Measurements from ENCODE around the gene UNC13A. TPM values are rescaled to one million over a fixed set of nuclear protein-coding genes. Genes with fewer than 3 reads are reported as not detected.

The UNC13A gene
- total RNA-seq, 1 experiment from 2014 or later = 0.21 TPM

DNA sequence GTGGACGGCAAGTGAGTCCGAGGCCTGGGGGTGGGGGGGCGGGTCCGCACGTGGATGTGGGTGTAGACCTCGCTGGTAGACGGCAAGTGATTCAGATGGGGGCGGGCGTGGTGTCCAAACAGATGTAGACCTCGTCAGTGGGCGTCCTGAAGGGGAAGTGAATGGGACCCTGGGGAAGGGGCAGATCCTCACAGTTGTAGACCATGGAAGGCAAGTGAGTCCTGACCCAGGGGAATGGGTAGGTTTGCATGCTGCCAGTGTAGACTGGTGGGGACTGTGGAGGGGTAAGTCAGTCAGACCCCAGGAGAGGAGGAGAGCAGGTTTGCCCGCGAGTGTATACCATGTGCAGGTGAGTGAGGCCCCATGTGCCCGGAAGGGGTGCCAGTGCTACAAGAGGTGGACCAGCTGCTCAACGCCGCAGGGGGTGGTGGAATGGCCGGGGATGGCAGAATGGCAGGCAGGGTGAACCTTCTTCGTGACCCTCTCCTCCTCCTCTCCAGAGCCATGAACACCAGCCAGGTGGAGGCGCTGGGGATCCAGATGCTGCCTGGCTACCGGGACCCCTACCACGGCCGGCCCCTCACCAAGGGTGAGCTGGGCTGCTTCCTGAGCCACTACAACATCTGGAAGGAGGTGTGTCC lies 110.6 kb downstream of the UNC13A start:
- no peak for TF ChIP-seq CTCF (IDR thresholded peaks at IDR 0.05; ENCODE audit: unreplicated experiment)
- intact Hi-C loops (cut with micrococcal nuclease) = loop anchor here (10.0 kb wide), 1 partner anchor 187 kb away; no protein-coding TSS in a partner anchor
- Mint-ChIP-seq H3K27me3 (ENCODE audit: insufficient read depth, unreplicated experiment) (no peaks in the 10 kb centered on the region), H3K27ac (ENCODE audit: low read depth, unreplicated experiment) (no peak overlapping the region), H3K4me1 (ENCODE audit: insufficient read depth, unreplicated experiment) (peaks cover 11% of the 10 kb centered on the region), H3K9me3 (ENCODE audit: unreplicated experiment) (no peaks in the 10 kb centered on the region), H3K4me3 (ENCODE audit: unreplicated experiment) (no peak overlapping the region), H3K36me3 (ENCODE audit: insufficient read depth, unreplicated experiment) (peaks cover 76% of the 10 kb centered on the region)
- no peak for DNase-seq (ENCODE audit: unreplicated experiment)
- ChIA-PET CTCF (no interaction called here), POLR2A (no interaction called here)
- BruUV-seq (replicated peaks) = no TSS peak

DNA sequence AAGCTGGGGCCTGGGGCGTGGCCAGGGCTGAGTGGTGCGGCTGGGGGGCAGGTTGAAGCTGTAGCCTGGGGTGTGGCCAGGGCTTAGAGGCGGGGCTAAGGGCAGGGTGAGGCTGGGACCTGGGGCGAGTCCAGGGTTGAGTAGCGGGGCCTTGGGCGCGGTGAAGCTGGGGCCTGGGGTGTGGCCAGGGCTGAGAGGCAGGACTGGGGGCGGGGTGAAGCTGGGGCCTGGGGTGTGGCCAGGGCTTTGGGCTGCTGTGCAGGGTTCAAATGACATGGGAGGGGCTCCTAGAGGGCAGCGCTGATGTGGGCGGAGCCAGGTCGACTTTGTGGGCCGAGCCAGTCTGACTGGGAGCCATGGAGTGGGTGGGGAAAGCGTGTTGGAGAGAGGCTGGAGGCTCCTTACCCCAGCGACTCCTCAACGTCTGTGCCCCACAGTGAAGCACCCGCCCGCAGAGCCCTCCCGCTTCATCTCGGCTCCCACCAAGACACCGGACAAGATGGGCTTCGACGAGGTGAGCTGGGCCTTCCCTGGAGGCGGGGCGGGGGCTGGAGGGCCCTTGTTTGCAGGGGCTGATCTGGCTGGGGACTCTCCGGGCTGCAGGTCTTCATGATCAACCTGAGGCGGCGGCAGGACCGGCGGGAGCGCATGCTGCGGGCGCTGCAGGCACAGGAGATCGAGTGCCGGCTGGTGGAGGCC lies 111.2 kb downstream of the UNC13A start:
- POLR2A ChIA-PET = interaction anchor here (1.4 kb wide), 1 partner anchor 12 kb away, joined by 3 read pairs; no protein-coding TSS in a partner anchor
- no peak for TF ChIP-seq CTCF (IDR thresholded peaks at IDR 0.05; ENCODE audit: unreplicated experiment)
- Mint-ChIP-seq H3K9me3 (ENCODE audit: unreplicated experiment) (no peaks in the 10 kb centered on the region), H3K27me3 (ENCODE audit: insufficient read depth, unreplicated experiment) (no peaks in the 10 kb centered on the region), H3K36me3 (ENCODE audit: insufficient read depth, unreplicated experiment) (peaks cover 79% of the 10 kb centered on the region), H3K4me1 (ENCODE audit: insufficient read depth, unreplicated experiment) (peaks cover 11% of the 10 kb centered on the region), H3K4me3 (ENCODE audit: unreplicated experiment) (no peak overlapping the region), H3K27ac (ENCODE audit: low read depth, unreplicated experiment) (no peak overlapping the region)
- intact Hi-C loops (cut with micrococcal nuclease) = loop anchor here (10.0 kb wide), 1 partner anchor 188 kb away; no protein-coding TSS in a partner anchor
- BruUV-seq (replicated peaks) = no TSS peak
- CTCF ChIA-PET = interaction anchor here (0.5 to 0.9 kb wide), 3 partner anchors 10 to 111 kb away, joined by 3 read pairs; no protein-coding TSS in a partner anchor
- peak; percentile 71 for DNase-seq (ENCODE audit: unreplicated experiment)

- Mint-ChIP-seq H3K9me3 (ENCODE audit: unreplicated experiment) (no peaks in the 10 kb centered on the region), H3K27me3 (ENCODE audit: insufficient read depth, unreplicated experiment) (no peaks in the 10 kb centered on the region), H3K4me1 (ENCODE audit: insufficient read depth, unreplicated experiment) (peaks cover 11% of the 10 kb centered on the region), H3K36me3 (ENCODE audit: insufficient read depth, unreplicated experiment) (peaks cover 76% of the 10 kb centered on the region), H3K4me3 (ENCODE audit: unreplicated experiment) (no peak overlapping the region), H3K27ac (ENCODE audit: low read depth, unreplicated experiment) (no peak overlapping the region)
- TF ChIP-seq CTCF (IDR thresholded peaks at IDR 0.05; ENCODE audit: unreplicated experiment) = no peak
- CTCF ChIA-PET = interaction anchor here (0.5 to 1.4 kb wide), 7 partner anchors 9 to 186 kb away, joined by 3 to 8 read pairs (median 3); no protein-coding TSS in a partner anchor
- POLR2A ChIA-PET = interaction anchor here (1.4 kb wide), 1 partner anchor 13 kb away, joined by 3 read pairs; no protein-coding TSS in a partner anchor
- no TSS peak for BruUV-seq (replicated peaks)
- intact Hi-C loops (cut with micrococcal nuclease) = loop anchor here (2.0 to 10.0 kb wide), 2 partner anchors 77 to 189 kb away; no protein-coding TSS in a partner anchor
- DNase-seq (ENCODE audit: unreplicated experiment) = peak; percentile 18
Measured at GRCh38 chr19:17575871-17576757, 112.0 kb downstream of the UNC13A start.
